ENCODE data around the gene PDAP1.
"Not testable (repeated sequence)": the region's sequence is repeated elsewhere in the genome, so short reads cannot be mapped to it uniquely, and the experiment has no call there.

The PDAP1 gene

DNA sequence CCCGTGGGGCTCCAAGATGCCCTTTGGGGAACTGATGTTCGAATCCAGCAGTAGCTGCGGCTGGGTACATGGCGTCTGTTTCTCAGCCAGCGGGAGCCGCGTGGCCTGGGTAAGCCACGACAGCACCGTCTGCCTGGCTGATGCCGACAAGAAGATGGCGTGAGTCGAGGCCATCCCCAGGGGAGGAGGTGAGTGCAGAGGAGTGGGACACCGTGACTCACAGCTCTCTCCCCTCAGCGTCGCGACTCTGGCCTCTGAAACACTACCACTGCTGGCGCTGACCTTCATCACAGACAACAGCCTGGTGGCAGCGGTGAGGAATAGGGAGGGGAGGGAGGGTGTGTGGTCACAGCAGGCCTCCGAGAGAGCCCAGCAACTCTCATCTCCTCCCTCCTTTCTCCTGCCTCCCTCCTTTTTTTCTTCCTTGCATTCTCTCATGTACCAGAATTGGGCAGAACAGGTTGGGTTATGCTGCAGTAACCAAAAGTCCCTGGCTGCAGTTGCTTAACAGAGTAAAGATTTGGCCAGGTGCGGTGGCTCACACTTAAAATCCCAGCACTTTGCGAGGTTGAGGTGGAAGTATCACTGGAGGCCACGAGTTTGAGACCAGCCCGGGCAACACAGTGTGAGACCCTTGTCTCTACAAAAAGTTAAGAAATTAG, 17.3 kb downstream of the PDAP1 start:
- peaks cover 21% of the 10 kb centered on the region for H3K4me1 ChIP-seq (ENCODE audit: control insufficient read depth, insufficient read depth, low read length)
- no peaks in the 10 kb centered on the region for H3K36me3 ChIP-seq (ENCODE audit: control insufficient read depth, insufficient read depth, low read length)
- H3K4me3 ChIP-seq (ENCODE audit: low read length): no peak overlapping the region

DNA sequence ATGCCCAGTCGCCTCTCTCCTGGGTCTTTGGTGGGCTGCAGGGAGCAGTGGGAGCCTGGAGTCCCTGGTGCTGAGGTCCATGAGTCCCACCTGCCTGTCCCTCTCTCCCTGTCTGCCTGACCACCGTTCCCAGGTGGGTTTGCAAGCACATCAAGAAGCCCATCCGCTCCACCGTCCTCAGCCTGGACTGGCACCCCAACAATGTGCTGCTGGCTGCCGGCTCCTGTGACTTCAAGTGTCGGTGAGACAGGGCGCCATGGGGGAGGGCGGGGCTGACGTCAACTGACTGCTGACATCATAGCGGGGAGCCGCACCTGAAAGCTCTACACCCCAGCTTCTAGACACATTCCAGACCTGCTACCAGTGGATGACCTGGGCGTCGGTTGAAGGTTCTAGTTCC, 18.6 kb downstream of the PDAP1 start:
- Histone ChIP-seq H3K9me3 (ENCODE audit: control insufficient read depth, low read length) (no peaks in the 10 kb centered on the region), H3K36me3 (ENCODE audit: control insufficient read depth, insufficient read depth, low read length) (no peaks in the 10 kb centered on the region), H3K4me1 (ENCODE audit: control insufficient read depth, insufficient read depth, low read length) (peaks cover 21% of the 10 kb centered on the region), H3K9ac (ENCODE audit: low read length) (no peak overlapping the region), H3K4me3 (ENCODE audit: low read length) (no peak overlapping the region), H3K27me3 (ENCODE audit: control insufficient read depth, insufficient read depth, low read length) (no peaks in the 10 kb centered on the region)

More for the DNA sequence above, 17.3 kb downstream of the PDAP1 start:
- Histone ChIP-seq H3K27me3 (ENCODE audit: control insufficient read depth, insufficient read depth, low read length) (no peaks in the 10 kb centered on the region), H3K9me3 (ENCODE audit: control insufficient read depth, low read length) (no peaks in the 10 kb centered on the region), H3K9ac (ENCODE audit: low read length) (no peak overlapping the region)

- Histone ChIP-seq H3K36me3 (ENCODE audit: control insufficient read depth, insufficient read depth, low read length) (no peaks in the 10 kb centered on the region), H3K27me3 (ENCODE audit: control insufficient read depth, insufficient read depth, low read length) (no peaks in the 10 kb centered on the region), H3K9me3 (ENCODE audit: control insufficient read depth, low read length) (no peaks in the 10 kb centered on the region), H3K4me3 (ENCODE audit: low read length) (no peak overlapping the region), H3K9ac (ENCODE audit: low read length) (no peak overlapping the region), H3K4me1 (ENCODE audit: control insufficient read depth, insufficient read depth, low read length) (peaks cover 10% of the 10 kb centered on the region)
These were observed 20.5 kb downstream of the PDAP1 start for GRCh38 chr7:99387912-99388311.

DNA sequence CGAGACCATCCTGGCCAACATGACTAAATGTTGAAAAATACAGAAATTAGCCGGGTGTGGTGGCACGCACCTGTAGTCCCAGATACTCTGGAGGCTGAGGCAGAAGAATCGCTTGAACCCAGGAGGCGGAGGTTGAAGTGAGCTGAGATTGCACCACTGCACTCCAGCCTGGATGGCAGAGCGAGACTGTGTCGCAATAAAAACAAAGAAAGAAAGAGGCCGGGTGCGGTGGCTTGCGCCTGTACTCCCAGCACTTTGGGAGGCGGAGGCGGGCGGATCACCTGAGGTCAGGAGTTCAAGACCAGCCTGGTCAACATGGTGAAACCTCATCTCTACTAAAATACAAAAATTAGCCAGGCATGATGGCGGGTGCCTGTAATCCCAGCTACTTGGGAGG, 21.2 kb downstream of the PDAP1 start:
- H3K27me3 ChIP-seq (ENCODE audit: control insufficient read depth, insufficient read depth, low read length); H3K9ac ChIP-seq (ENCODE audit: low read length); H3K4me1 ChIP-seq (ENCODE audit: control insufficient read depth, insufficient read depth, low read length); H3K4me3 ChIP-seq (ENCODE audit: low read length); H3K9me3 ChIP-seq (ENCODE audit: control insufficient read depth, low read length); H3K36me3 ChIP-seq (ENCODE audit: control insufficient read depth, insufficient read depth, low read length): not testable (repeated sequence)

- no peaks in the 10 kb centered on the region for H3K9me3 ChIP-seq (ENCODE audit: control insufficient read depth, low read length)
- H3K9ac ChIP-seq (ENCODE audit: low read length): no peak overlapping the region
- no peaks in the 10 kb centered on the region for H3K36me3 ChIP-seq (ENCODE audit: control insufficient read depth, insufficient read depth, low read length)
- H3K27me3 ChIP-seq (ENCODE audit: control insufficient read depth, insufficient read depth, low read length): no peaks in the 10 kb centered on the region
- no peaks in the 10 kb centered on the region for H3K4me1 ChIP-seq (ENCODE audit: control insufficient read depth, insufficient read depth, low read length)
- H3K4me3 ChIP-seq (ENCODE audit: low read length): no peak overlapping the region
These were observed 21.7 kb downstream of the PDAP1 start for GRCh38 chr7:99386584-99387238.

DNA sequence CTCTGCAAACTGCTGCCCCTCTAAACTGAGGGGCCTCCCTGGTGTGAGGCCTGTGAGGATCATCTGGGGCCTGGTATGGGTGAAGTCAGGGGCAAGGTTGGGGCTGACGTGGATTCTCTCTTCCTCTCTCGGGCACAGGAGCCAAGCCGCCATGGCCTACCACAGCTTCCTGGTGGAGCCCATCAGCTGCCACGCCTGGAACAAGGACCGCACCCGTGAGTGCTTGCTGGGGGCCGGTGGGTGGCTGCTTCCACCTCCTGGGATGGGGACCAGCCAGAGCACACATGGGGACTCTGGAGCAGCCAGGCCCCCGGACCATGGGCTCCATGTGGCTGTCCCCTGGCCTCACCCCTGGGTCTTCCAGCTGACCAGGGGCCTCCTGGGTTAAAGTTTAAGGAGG, 22.8 kb downstream of the PDAP1 start:
- Histone ChIP-seq H3K9ac (ENCODE audit: low read length) (no peak overlapping the region), H3K9me3 (ENCODE audit: control insufficient read depth, low read length) (no peaks in the 10 kb centered on the region), H3K4me1 (ENCODE audit: control insufficient read depth, insufficient read depth, low read length) (peaks cover 9% of the 10 kb centered on the region), H3K36me3 (ENCODE audit: control insufficient read depth, insufficient read depth, low read length) (no peaks in the 10 kb centered on the region), H3K27me3 (ENCODE audit: control insufficient read depth, insufficient read depth, low read length) (no peaks in the 10 kb centered on the region), H3K4me3 (ENCODE audit: low read length) (no peak overlapping the region)

DNA sequence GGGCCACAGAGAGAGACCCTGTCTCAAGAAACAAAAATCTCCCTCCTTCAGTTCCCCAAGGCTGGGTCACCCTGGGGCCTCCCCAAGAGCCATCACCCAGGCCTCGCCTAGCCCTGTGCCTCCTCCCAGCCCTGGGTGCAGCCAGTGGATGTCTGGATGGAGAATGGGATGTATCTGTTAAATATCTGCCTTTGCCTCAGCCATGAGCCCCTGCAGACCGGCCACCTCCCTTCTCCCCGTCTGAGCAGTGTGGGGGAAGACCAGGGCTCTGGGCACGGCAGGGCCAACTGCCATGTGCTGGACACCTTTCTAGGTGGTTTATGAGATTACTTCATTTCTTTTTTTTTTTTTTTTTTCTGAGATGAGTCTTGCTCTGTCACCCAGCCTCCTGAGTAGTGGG, 23.9 kb downstream of the PDAP1 start:
- Histone ChIP-seq H3K36me3 (ENCODE audit: control insufficient read depth, insufficient read depth, low read length) (no peaks in the 10 kb centered on the region), H3K4me3 (ENCODE audit: low read length) (no peak overlapping the region), H3K4me1 (ENCODE audit: control insufficient read depth, insufficient read depth, low read length) (peaks cover 14% of the 10 kb centered on the region), H3K9ac (ENCODE audit: low read length) (no peak overlapping the region), H3K9me3 (ENCODE audit: control insufficient read depth, low read length) (no peaks in the 10 kb centered on the region), H3K27me3 (ENCODE audit: control insufficient read depth, insufficient read depth, low read length) (no peaks in the 10 kb centered on the region)

DNA sequence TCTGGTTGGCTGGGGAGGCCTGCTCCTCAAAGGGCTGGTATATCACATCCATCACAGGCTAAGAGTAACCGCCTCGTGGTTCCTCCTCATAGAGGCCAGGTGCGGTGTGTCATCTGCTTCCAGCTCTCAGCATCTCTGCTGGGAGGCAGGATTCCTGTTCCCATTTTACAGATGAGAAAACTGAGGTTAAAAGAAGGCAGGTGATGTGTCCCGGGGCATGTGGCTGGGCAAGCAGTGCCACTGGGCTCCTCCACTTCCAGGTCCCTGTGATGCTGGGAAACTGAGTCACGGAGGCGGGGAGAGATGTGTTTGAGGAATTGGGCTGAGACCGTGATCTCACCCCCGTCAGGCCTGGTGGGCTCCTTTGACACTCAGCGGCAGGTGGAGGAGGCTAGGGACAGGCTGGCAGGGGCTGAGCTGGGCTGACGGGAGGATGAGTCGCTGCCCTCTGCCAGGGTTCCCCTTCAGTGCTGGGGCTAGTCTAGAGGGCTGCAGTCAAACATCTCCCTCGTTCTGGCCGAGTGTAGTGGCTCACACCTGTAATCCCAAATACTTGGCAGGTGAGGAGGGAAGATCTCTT, 24.5 kb downstream of the PDAP1 start:
- Histone ChIP-seq H3K9ac (ENCODE audit: low read length) (no peak overlapping the region), H3K4me3 (ENCODE audit: low read length) (no peak overlapping the region), H3K9me3 (ENCODE audit: control insufficient read depth, low read length) (no peaks in the 10 kb centered on the region), H3K4me1 (ENCODE audit: control insufficient read depth, insufficient read depth, low read length) (peaks cover 20% of the 10 kb centered on the region), H3K27me3 (ENCODE audit: control insufficient read depth, insufficient read depth, low read length) (no peaks in the 10 kb centered on the region), H3K36me3 (ENCODE audit: control insufficient read depth, insufficient read depth, low read length) (no peaks in the 10 kb centered on the region)

GRCh38 chr7:99383203-99383602, 25.2 kb downstream of the PDAP1 start:
- no peaks in the 10 kb centered on the region for H3K36me3 ChIP-seq (ENCODE audit: control insufficient read depth, insufficient read depth, low read length)
- no peak overlapping the region for H3K4me3 ChIP-seq (ENCODE audit: low read length)
- H3K27me3 ChIP-seq (ENCODE audit: control insufficient read depth, insufficient read depth, low read length): no peaks in the 10 kb centered on the region
- H3K4me1 ChIP-seq (ENCODE audit: control insufficient read depth, insufficient read depth, low read length): peaks cover 20% of the 10 kb centered on the region
- H3K9ac ChIP-seq (ENCODE audit: low read length): no peak overlapping the region
- H3K9me3 ChIP-seq (ENCODE audit: control insufficient read depth, low read length): no peaks in the 10 kb centered on the region

GRCh38 chr7:99381664-99382075, 26.7 kb downstream of the PDAP1 start:
- Histone ChIP-seq H3K9ac (ENCODE audit: low read length) (no peak overlapping the region), H3K4me3 (ENCODE audit: low read length) (no peak overlapping the region), H3K4me1 (ENCODE audit: control insufficient read depth, insufficient read depth, low read length) (peaks cover 20% of the 10 kb centered on the region)

GRCh38 chr7:99380823-99381663, 27.4 kb downstream of the PDAP1 start:
- Histone ChIP-seq H3K9me3 (ENCODE audit: control insufficient read depth, low read length) (no peaks in the 10 kb centered on the region), H3K36me3 (ENCODE audit: control insufficient read depth, insufficient read depth, low read length) (no peaks in the 10 kb centered on the region), H3K9ac (ENCODE audit: low read length) (no peak overlapping the region), H3K4me3 (ENCODE audit: low read length) (no peak overlapping the region), H3K27me3 (ENCODE audit: control insufficient read depth, insufficient read depth, low read length) (no peaks in the 10 kb centered on the region), H3K4me1 (ENCODE audit: control insufficient read depth, insufficient read depth, low read length) (peaks cover 20% of the 10 kb centered on the region)

More at GRCh38 chr7:99381664-99382075, 26.7 kb downstream of the PDAP1 start:
- no peaks in the 10 kb centered on the region for H3K36me3 ChIP-seq (ENCODE audit: control insufficient read depth, insufficient read depth, low read length)
- no peaks in the 10 kb centered on the region for H3K9me3 ChIP-seq (ENCODE audit: control insufficient read depth, low read length)
- no peaks in the 10 kb centered on the region for H3K27me3 ChIP-seq (ENCODE audit: control insufficient read depth, insufficient read depth, low read length)

Measured in mucosa of stomach (tissue), 1 donor.